Activated B cell treated with CpG ODN at 0.5 μM for 24 hours (primary cell): ENCODE data around the gene DRC3. TPM values are rescaled to one million over a fixed set of nuclear protein-coding genes. Genes with fewer than 3 reads are reported as not detected.

Experiments
- ATAC-seq: fragments of 200-7000 bp; cut with Tn5 transposase; one replicate; pipeline ENCODE4 v1.10.0; 2021; ENCODE audit warnings: low read depth, mild to moderate bottlenecking, moderate library complexity
- CTCF ChIA-PET: fragments of 350-600 bp; sonication (Branson Sonifier 250); formaldehyde crosslinking; loops from one replicate; lab custom pipeline; 2021; ENCODE audit warnings: antibody characterized with exemption; lab: Charles Lee
- POLR2A ChIA-PET: fragments of 350-600 bp; sonication (Branson Sonifier 250); formaldehyde crosslinking; loops from one replicate; lab custom pipeline; 2021; ENCODE audit warnings: antibody characterized with exemption; lab: Charles Lee
- DNase-seq: peaks from one replicate; pipeline ENCODE4 v3.0.0; 2022
- H3K27ac Mint-ChIP-seq: one replicate; pipeline ENCODE4 v1.8.0; 2020; ENCODE audit warnings: mixed read lengths
- H3K27me3 Mint-ChIP-seq: one replicate; pipeline ENCODE4 v1.8.0; 2021; ENCODE audit warnings: mixed read lengths
- H3K36me3 Mint-ChIP-seq: one replicate; pipeline ENCODE4 v1.8.0; 2021; ENCODE audit warnings: low read depth, mixed read lengths
- H3K4me1 Mint-ChIP-seq: one replicate; pipeline ENCODE4 v1.8.0; 2021; ENCODE audit warnings: mixed read lengths
- H3K4me3 Mint-ChIP-seq: one replicate; pipeline ENCODE4 v1.8.0; 2020; ENCODE audit warnings: mild to moderate bottlenecking, mixed read lengths
- H3K9me3 Mint-ChIP-seq: one replicate; pipeline ENCODE4 v1.8.0; 2020; ENCODE audit warnings: mixed read lengths
- intact Hi-C: fragments of 100-400 bp; cut with micrococcal nuclease; formaldehyde crosslinking; loops from one replicate; pipeline ENCODE4 v1.15.1; 2024
- total RNA-seq: library from RNA; stranded (reverse); gene quantifications from 2 replicates; pipeline ENCODE4 v1.2.3, GENCODE V29; 2022
- TF ChIP-seq, protein P1 (sequence below): fragments of 200-600 bp; IDR thresholded peaks from one replicate; pipeline ENCODE4 v1.8.0; 2022; ENCODE audit warnings: antibody characterized with exemption, mild to moderate bottlenecking

Gene DRC3
- total RNA-seq, 1 donor from 2014 or later, result not detected

- no peak for DNase-seq
- intact Hi-C loops, result no loop called here
- Mint-ChIP-seq H3K36me3 (no peaks in the 10 kb centered on the region), H3K4me1 (peaks cover 8% of the 10 kb centered on the region), H3K9me3 (no peaks in the 10 kb centered on the region), H3K4me3 (no peak overlapping the region), H3K27me3 (no peaks in the 10 kb centered on the region), H3K27ac (no peak overlapping the region)
- ChIA-PET POLR2A (no interaction called here), CTCF (no interaction called here)
- TF ChIP-seq, protein P1, sequence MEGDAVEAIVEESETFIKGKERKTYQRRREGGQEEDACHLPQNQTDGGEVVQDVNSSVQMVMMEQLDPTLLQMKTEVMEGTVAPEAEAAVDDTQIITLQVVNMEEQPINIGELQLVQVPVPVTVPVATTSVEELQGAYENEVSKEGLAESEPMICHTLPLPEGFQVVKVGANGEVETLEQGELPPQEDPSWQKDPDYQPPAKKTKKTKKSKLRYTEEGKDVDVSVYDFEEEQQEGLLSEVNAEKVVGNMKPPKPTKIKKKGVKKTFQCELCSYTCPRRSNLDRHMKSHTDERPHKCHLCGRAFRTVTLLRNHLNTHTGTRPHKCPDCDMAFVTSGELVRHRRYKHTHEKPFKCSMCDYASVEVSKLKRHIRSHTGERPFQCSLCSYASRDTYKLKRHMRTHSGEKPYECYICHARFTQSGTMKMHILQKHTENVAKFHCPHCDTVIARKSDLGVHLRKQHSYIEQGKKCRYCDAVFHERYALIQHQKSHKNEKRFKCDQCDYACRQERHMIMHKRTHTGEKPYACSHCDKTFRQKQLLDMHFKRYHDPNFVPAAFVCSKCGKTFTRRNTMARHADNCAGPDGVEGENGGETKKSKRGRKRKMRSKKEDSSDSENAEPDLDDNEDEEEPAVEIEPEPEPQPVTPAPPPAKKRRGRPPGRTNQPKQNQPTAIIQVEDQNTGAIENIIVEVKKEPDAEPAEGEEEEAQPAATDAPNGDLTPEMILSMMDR, result no peak
- no peak for ATAC-seq
Measured at GRCh38 chr17:17933775-17934174, 38.9 kb upstream of the DRC3 start.

DNA sequence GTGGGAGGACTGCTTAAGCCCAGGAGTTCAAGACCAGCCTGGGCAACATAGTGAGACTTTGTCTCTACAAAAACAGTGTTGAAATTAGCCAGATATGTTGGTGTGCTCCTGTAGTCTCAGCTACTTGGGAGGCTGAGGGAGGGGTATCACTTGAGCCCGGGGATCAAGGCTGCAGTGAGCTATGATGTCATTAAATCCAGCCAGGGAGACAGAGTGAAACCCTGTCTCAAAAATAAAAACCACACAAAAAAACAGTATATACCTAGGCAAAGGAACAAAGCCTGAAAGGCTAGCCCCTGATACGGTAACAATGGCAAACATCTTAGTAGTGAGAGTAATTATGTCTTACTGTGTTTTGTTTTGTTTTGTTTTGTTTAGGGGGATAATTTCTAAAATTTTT lies 38.4 kb upstream of the DRC3 start:
- H3K27ac Mint-ChIP-seq, result no peak overlapping the region
- TF ChIP-seq, protein P1, result no peak
- CTCF ChIA-PET, result no interaction called here
- H3K4me1 Mint-ChIP-seq, result peaks cover 8% of the 10 kb centered on the region
- no peaks in the 10 kb centered on the region for H3K36me3 Mint-ChIP-seq
- no peaks in the 10 kb centered on the region for H3K27me3 Mint-ChIP-seq
- POLR2A ChIA-PET, result no interaction called here
- no peak overlapping the region for H3K4me3 Mint-ChIP-seq
- intact Hi-C loops, result no loop called here
- DNase-seq (no peak), ATAC-seq (no peak)
- no peaks in the 10 kb centered on the region for H3K9me3 Mint-ChIP-seq

DNA sequence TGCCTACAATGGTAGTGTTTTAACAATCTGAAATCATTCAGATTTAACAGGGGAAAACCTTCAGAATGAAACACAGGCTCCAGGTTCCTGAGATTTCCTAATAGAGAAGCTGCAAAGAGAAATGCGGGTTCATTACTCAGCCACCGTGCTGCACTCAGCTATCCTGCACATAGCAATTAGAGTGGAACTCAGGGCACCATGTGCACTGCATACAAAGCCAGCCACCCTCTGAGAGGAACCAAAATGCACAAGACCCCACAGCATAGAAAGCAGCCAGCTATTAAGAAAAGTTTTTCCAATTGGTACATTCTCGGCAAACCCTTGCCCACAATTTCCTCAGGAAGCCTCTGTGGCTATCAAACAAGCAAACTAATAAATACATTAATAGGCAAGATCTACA lies 37.9 kb upstream of the DRC3 start:
- DNase-seq (no peak), ATAC-seq (no peak)
- POLR2A ChIA-PET, result no interaction called here
- CTCF ChIA-PET, result interaction anchor here (1.4 kb wide), 1 partner anchor 16 kb away, joined by 4 read pairs; no protein-coding TSS in a partner anchor
- Mint-ChIP-seq H3K9me3 (no peaks in the 10 kb centered on the region), H3K27me3 (no peaks in the 10 kb centered on the region), H3K4me1 (peaks cover 8% of the 10 kb centered on the region), H3K27ac (no peak overlapping the region), H3K4me3 (no peak overlapping the region), H3K36me3 (no peaks in the 10 kb centered on the region)
- intact Hi-C loops, result no loop called here
- TF ChIP-seq, protein P1, result no peak

DNA sequence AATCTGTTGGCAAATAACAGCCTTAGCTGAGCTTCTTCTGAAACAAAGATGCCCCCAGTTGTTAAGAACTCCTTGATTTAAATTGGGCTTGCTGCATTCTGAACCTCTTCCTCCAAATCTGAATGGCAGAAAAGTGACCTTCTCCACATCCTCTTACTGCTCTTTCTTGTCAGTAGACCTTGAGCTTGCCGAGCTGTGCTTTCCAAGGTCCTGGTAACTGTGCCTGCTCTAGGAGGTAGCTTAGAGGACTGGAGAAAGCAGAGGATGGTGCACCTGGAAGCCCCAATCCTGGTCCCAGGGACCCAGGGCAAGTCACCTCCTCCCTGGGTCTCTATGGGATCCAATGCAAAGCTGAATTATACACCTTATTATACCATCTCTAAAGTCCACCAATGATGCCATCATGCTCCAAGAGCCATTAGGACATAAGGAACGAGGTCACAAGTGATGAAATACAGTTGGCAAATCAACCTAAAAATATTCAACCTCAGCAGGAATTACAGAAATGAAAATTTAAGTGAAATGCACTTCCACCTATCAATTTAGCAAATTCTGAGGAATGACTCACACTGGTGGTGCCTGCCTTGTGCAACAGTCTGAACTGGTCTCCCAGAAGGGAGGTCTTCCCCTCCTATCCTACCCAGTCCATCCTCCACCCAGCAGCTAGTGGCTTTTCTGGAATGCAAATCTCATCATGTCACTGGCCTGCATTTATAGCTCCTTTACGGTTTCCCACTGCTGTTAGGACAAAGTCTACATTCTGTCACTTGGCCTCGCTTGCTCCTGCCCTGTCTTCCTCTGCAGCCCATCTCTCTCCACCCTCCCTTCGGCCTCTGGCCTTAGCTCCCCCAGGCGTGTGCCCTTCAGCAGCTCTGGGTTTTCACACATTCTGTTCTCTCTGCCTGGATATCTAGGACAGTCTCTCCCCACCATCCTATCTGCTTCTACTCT lies 37.1 kb upstream of the DRC3 start:
- intact Hi-C loops, result no loop called here
- H3K27me3 Mint-ChIP-seq, result no peaks in the 10 kb centered on the region
- ChIA-PET CTCF (interaction anchor here (0.8 to 1.4 kb wide), 2 partner anchors 9 to 16 kb away, joined by 3 to 4 read pairs; no protein-coding TSS in a partner anchor), POLR2A (interaction anchor here (0.5 to 0.9 kb wide), 3 partner anchors 9 to 270 kb away, joined by 3 to 6 read pairs (median 3); no protein-coding TSS in a partner anchor)
- ATAC-seq (no peak), DNase-seq (no peak)
- TF ChIP-seq, protein P1, result no peak
- no peaks in the 10 kb centered on the region for H3K9me3 Mint-ChIP-seq
- no peak overlapping the region for H3K4me3 Mint-ChIP-seq
- H3K27ac Mint-ChIP-seq, result no peak overlapping the region
- no peaks in the 10 kb centered on the region for H3K36me3 Mint-ChIP-seq
- peaks cover 8% of the 10 kb centered on the region for H3K4me1 Mint-ChIP-seq

GRCh38 chr17:17937201-17937853 lies 35.3 kb upstream of the DRC3 start:
- ChIA-PET POLR2A (no interaction called here), CTCF (no interaction called here)
- DNase-seq (no peak), ATAC-seq (no peak)
- intact Hi-C loops, result no loop called here
- Mint-ChIP-seq H3K9me3 (no peaks in the 10 kb centered on the region), H3K27ac (no peak overlapping the region), H3K4me3 (no peak overlapping the region), H3K4me1 (peaks cover 8% of the 10 kb centered on the region), H3K27me3 (no peaks in the 10 kb centered on the region), H3K36me3 (no peaks in the 10 kb centered on the region)
- TF ChIP-seq, protein P1, result no peak
